HG02642 (cell line): ENCODE results near the gene CLCN6.
A peak's percentile ranks its signal among the peaks of the same experiment; 100 is the strongest.

Experiments
- ATAC-seq: cut with Tn5 transposase; IDR thresholded peaks from one replicate; pipeline ENCODE4 v1.9.1; 2021; ENCODE audit warnings: mild to moderate bottlenecking; ENCODE audit not compliant: unreplicated experiment, poor library complexity

The CLCN6 gene

DNA sequence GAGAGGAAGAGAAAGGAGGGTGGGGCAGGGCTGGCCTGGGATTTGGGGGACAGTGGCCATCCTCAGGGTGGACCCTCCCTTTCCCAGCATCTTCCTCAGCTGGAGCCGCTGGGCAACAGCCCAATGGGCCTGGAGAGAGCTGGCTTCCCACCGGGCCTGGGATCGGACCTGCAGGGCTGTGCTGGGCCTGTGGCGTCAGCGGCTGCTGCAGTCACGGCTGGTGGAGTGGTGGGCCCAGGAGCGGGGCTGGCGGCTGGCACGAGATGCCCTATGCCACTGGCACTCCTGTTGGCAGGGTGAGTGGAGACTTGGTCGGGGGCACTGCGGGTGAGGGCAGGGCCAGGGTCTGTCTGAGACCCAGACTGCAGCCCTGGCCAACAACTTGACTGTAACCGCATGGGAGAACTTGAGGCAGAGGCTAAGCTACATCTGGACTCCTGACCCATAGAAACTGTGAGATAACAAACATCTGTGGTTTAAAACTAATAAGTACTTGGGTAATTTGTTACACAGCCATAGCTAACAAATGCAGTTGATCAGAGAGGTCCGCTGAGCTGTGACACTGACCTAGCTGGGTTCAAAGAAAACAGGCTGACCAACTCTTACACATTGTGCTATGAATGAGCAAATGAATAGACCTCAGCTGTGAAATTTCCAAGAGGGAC lies 26.1 kb upstream of the CLCN6 start:
- ATAC-seq, result no peak

DNA sequence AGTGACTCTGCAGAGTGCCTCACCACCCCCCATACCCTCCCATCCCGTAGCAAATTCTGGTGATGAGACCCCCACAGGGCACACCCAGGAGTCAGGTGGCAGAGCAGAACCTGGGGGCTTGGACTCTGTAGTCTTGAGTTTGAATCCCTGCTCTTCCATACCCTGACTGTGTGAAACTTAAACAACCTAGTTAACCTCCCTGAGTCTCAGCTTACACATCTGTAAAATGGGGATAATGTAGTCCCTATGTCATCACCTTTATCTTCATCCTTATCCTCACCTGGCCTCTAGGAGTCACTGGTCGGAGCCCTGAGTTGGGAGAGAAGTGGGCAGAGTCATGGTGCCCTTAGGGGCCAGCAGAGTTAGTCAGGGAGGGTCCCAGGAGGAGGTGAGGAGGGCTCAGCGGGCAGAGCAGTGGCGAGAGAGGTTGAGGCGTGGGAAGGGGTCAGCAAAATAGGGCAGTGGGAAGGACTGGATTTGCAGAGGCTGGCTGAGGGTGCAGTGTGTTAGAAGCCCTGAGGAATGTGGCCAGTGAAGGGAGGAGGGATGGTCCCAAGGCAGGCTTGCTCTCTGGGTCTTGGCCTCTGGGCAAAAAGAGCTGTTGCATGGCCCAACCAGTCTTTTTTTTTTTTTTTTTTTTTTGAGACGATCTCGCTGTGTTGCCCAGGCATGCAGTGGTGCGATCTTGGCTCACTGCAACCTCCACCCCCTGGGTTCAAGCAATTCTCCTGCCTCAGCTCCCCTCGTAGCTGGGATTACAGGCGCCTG lies 25.4 kb upstream of the CLCN6 start:
- no peak for ATAC-seq

DNA sequence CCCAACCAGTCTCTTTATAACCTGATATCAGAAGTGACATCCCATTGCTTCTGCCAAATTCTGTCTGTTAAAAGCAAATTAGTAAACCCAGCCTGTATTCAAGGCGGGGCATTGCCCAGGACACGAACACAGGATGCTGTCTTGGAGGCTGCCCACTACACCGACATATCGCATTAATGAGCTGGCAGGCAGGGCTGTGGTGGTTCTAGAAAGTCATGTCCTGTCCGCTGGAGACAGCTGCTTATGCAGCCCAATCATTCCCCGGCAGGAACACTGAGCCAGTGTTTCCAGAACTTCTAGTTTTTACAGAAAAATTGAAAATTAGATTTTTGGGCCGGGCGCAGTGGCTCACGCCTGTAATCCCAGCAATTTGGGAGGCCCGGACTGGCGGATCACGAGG lies 24.7 kb upstream of the CLCN6 start:
- ATAC-seq, result no peak

DNA sequence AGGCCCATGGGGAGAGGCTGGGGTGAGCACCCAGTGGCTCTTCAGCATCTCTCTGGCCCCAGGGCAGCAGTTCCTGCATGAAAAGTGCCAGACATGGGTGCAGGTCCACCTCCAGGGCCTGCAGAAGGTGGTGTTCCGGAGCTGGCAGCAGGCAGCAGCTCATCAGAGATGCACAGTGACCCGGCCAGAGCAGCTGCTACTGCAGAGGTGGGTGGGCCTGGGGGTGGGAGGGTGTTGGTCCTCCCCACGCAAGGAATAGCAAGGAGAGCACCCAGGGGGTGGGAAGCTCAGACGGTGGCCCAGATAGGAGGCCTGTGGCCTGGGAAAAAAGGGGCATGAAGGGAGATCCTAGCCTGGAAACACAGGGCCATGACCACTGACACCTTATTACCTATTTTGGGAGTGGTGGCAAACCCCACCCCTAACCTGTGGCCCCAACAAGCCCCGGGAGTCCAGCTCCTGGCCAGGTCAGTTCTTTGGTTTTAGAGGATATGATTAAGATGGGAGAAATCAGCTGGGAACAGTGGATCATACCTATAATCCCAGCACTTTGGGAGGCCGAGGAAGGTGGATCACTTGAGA lies 23.8 kb upstream of the CLCN6 start:
- ATAC-seq, result no peak

DNA sequence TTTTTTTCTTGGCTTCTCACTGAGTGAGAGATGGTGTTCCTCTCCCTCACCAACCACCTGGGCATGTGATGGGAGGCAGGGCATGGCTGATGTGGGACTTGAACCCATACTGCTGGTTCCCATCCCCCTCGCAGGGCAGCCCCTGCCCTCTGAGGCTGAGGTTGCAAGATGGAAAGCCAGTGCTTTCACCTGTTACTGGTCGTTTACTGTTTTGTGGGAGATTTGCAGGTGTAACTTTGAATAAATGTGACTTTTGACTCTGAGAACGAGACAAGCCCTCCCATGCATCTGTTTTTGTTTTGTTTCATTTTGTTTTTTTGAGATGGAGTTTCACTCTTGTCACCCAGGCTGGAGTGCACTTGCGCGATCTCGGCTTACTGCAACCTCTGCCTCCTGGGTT lies 22.4 kb upstream of the CLCN6 start:
- ATAC-seq, result no peak

DNA sequence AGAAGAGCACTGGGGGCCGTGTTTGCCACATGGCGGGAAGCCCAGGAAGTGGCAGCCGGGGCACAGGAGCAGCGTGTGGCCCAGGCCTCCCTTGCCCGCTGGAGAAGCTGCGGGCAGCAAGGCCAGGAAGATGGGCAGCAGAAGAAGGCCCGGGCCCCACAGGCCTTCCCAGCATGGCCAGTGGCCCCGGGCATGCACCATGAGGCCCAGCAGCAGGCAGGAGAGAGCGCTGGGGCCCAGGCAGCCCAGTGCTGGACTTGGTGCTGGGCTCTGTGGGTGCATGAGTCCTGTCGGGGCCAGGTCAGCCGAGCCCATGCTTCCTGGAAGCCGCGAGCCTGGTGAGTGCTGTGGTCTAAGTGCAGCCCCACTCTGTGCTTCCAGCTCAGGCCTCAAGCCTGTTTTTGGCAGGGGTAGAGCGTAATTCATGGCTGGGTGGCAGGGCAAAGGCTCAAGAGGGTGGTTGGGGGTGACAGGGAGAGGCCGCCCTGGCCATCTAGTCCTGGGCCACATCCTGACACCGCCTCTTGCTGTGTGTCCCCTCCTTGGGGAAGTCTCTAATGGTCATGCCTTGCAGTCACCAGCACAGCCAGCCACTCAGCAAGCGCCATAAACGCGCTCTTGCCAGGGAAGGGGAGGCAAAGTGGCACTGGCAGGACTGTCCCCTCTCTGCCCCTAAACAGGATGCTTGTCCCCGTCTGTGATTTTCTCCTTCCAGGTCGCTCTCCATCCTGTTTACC lies 21.6 kb upstream of the CLCN6 start:
- ATAC-seq, result no peak

DNA sequence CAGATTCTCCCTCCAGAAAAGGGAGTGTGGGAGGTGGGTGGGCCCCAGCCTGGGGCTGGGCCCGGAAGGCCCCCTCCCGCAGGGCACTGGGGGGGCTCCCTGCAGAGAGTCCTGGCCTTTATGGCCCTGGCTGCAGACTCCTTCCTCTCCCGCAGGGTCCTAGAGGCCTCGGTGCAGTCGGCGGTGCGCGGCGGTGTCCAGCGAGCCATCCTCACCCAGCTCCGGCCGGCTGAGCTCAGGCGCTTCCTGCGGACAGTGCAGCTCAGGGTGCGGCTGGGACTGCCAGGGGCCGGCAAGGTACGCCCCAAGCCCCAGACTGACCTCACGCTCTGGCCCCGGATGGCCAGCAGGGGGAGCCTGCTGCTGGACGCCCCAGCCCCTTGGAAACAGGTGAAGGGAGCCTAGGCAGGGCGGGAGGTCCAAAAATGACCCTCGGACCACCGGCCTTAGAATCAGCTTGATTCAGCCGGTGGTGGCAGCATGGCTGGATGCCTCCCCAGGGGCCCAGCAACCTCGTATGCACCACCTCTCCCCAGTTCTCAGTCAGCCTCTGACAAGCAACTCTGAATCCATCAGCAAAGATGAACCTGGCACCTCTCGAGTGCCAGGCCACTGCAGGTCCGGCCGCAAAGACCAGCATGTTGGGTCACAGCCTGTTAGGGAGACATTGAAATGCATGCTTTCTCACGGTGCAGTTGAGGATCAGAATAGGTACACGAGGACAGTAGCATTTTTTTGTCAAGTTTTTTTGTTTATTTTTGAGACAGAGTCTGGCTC lies 20.8 kb upstream of the CLCN6 start:
- peak; percentile 52 for ATAC-seq

DNA sequence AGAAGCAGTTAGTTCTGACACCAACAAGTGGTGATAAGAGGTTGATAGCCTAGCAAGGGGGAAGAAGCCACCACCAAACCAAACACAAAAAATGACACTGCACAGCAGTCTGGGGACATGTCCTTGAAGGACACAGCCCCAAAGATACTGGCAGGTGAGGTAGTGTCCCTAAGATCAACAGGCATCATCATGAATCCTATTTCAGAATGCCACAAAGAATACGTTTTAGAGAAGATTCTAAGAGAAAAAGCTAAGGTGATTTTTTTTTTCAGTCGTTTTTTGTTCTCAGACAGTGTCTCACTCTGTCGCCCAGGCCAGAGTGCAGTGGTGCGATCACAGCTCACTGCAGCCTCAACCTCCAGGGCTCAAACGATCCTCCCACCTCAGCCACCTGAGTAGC lies 19.8 kb upstream of the CLCN6 start:
- ATAC-seq, result no peak

DNA sequence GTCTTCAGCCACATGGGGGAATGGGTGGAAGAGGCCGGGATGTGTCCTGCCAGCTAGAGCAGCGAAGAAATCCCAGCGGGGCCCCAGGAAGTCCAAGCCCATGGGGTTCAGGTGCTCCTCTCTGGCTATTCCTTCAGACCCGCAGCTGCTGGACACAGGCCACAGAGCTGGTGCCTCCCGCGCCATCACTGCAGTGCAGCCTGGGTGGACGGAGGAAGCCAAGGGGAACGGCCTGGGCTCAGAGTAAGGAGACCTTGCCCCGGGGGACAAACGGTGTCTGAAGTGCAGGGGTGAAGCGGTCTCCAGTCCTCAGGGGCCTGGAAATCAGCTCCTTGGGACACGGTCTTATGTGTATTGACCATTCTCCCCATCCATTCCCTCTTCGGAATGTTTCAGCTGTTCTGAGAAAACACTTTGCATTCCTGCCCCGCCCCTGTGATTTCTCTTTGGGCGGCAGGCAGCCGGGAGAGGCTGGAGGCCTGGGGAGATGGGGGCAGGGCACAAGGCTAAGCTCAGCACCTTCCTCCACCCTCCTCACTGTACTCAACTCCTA lies 18.7 kb upstream of the CLCN6 start:
- ATAC-seq, result no peak

DNA sequence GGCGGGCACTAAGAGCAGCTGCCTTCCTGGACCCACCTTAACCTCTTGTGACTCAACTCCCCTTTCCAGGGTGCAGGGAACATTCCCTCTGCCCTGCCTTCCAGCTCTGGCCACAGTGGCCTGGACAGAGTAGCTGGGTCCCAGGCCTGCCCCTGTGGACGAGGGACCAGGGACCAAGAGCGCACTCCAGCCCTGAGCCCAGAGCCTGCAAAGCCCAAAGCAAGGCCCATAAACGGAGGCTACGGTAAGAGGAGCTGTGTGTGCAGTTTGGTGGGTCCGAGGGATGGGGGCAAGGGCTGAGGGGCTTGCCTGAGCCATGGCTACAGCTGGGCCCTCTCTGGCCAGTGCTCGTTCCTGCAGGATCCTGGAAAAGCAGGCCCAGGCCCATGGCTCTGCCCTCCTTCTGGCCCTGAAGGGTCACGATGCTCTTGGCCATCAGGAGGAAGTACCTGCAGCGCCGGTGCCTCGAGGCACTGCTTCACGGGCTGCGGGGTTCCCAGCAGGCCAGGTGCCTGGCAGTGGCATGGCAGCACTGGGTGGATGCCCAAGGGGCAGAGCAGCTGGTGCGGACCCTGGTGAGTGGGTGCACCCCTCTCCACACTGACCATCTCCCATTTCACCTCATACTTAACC lies 18.1 kb upstream of the CLCN6 start:
- ATAC-seq, result no peak

DNA sequence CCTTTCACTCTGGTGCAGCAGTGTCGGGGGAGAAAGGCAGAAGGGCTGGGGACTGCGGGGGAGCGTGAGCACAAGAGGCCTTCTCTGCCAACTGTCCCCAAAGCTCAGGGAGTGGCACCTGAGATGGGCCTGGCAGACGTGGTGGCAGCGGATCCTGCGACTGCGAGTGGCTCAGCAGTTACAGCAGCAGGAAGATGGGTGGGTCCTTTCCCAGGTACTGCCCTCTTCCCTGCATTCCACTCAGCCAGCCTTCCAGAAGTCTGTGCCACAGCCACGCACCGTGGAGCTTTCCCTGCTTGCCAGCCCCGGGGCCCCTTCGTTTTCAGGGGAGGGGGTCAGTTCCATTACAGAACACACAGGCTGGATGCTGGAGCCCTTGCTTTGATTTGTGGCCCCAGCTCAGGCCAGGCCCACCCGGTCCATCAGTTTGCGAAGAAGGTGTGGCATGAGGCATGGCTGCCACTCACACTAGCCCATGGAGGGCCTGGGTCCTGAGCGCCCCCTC lies 17.4 kb upstream of the CLCN6 start:
- no peak for ATAC-seq

DNA sequence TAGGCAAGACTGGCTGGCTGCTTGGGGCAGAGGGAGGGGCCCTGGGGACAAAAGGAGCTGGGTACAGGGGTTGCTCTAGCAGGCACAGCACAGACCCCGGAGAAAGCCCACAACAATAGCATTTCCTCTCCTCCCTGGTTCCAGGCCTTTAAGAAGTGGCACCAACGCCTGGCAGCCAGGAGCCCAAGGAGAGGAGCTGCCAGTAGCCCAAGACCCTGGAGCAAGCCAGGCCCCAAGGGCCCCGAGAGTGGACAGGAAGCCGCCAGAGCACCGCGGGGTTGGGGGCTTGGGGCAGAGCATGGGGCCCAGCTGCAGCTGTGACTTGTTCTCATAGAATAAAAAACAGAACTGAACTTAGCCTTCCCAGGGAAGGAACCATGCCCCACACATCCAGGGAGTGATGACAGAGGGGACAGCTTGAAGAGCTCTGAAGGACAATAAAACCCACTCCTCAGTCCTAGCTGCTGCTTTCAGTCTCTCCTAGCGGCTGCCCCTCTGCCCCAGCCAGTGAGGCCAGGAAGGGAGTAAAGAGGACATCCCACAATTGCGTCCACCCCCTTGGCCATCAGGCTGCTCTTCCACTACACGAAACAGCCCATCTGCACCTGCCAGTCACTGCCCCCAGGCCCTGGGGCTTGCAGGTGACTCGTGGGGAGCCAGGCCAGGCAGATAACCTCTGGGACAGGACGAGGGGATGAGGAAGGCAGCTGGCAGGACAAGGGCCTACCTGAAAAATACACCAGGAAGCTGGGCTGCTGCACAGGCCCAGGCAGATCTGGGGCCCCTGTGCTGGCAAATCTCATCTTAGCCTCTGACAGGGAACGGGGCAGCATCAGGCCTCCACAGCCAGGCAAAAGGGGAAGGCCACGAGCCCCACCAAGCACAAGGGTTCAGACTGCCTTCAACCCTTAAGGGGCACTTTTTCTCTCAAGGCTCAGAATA lies 16.6 kb upstream of the CLCN6 start:
- ATAC-seq, result no peak

DNA sequence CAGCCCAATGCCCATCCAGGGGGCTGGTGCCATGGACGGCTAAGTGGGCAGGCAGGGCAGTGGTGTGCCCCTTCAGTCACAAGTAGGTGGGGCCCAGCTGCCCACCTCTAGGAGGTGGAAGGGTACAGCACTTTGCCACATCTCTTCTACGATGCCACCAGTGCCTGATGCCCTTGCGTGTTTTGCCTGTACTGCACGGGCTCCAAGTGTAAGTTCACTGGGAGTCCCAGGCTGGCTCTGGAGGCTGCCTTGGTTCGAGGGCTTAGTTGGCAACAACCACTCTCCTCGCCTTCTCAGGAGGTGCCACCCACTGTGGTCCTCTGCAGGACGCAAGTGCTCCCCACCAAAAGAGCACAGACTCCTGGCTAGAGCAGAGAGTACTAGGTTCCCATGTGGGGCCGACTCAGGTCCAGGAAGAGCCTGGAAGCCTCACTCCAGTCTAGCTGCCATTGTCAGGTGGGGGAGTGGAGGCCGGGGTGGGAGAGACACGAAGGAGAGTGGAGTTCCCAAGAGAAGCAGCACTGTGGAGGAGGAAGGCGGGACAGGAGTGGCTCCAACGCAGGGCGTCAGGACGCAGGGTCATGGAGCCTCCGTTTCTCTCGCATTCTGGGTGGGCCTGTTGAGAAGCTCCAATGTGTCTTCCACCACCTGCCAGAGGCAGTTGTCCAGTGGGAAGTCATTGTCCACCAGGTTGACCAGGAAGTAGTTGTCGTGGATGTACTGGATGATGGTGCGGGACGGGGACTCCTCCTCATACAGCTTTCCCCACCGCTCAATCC lies 15.7 kb upstream of the CLCN6 start:
- ATAC-seq, result no peak

DNA sequence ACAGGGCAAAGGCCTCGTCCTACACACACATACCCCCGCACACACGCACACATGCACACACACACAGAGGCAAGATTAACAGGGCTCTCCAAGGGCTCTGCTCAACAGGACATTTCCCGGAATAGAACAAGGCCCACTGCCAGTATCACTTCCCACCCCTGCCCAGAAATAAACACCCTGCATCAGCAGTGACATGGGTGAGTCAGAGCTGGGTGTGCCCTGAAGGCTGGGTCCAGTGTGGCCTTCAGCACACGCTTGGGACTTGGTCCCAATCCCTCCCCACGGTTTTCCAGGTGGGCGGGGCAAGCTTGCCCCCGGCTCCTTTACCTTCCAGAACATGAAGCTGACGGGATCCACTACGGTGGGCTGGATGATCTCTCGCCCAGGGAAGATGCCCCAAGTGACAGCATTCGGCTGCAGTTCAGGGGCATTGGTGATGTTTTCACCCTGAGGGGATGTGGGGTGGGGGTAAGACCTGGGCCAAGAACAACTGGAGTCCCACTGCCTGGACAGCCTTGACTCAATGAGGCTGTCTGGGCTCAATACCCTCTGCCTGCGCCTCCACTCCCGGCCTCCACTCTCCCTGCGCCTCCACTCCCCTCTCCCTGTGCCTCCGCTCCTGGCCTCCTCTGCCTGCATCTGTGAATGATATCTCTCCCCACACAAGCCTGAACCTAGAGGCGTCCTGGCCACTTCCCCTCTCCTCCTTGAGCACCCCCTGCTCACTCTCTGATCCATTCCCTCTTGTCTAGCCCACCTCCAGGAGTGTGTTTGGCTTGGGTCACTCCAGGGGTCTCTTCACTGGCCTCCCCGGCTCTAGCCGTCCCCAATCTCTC lies 14.9 kb upstream of the CLCN6 start:
- ATAC-seq, result no peak

DNA sequence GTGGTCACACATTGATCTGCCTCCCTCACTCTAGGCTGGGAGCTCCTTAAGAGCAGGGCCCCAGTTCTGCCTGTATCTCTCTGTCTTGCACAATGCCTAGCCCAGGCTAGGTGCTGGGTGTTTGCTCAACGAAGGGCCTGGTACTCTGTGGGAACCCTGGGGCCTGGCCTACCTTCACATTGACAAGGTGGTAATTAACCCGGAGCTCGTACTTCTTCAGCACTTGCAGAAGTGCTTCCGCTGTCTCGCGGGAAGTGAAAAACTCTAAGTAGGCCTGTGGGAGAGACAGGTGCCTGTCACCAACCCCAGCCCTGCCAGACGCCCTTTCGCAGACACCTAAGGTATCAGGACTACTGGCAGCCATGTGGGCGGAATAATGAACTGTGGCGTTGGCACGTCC lies 13.9 kb upstream of the CLCN6 start:
- ATAC-seq, result no peak

DNA sequence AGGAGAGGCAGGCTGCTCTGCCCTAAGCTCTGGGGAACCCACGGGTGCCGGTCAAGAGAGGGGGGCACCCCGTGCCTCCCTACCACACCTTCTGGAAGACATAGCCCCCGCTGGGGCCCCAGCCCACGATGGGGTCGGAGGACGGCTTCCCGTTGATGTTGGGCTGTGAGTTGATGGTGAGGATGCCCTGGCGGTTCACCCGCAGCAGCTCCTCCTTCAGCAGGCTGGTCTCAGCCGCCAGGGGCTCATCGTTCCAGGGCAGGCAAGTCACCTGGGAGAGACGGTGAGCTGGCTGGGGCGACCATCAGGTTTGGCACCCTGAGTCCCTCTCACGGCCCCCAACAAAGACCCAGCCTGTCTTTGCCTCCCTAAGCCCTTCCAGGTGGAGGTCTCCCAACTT lies 12.2 kb upstream of the CLCN6 start:
- no peak for ATAC-seq
